Epithelial cell of proximal tubule (primary cell): ENCODE data around the gene WNT10A. TPM values are rescaled to one million over a fixed set of nuclear protein-coding genes. Genes with fewer than 3 reads are reported as not detected.

Source experiments
- DNase-seq: peaks from one replicate; pipeline ENCODE4 v3.0.0-alpha.2; 2011; ENCODE audit warnings: low read depth
- H3K4me3 ChIP-seq: 2 replicates; pipeline ENCODE4 v1.5.1; 2011; ENCODE audit warnings: low read depth, mild to moderate bottlenecking, low read length
- CTCF ChIP-seq: conservative IDR thresholded peaks from 2 replicates; pipeline ENCODE4 v1.5.1; 2012; ENCODE audit warnings: low read depth, mild to moderate bottlenecking, low read length
- total RNA-seq: library from RNA; depleted of rRNA; stranded (reverse); fragments of >200 nt; gene quantifications from 2 replicates; pipeline ENCODE4 v1.2.3, GENCODE V29; 2015

The WNT10A gene
- total RNA-seq, 1 donor from 2014 or later: 1.2 TPM

GRCh38 chr2:218877891-218878290 lies 2.8 kb upstream of the WNT10A start:
- no peak overlapping the region for H3K4me3 ChIP-seq
- no peak for DNase-seq
- TF ChIP-seq CTCF: no peak

- TF ChIP-seq CTCF: no peak
- no peak overlapping the region for H3K4me3 ChIP-seq
- DNase-seq: no peak
Observed at GRCh38 chr2:218878486-218878885, 2.2 kb upstream of the WNT10A start.

- TF ChIP-seq CTCF: no peak
- H3K4me3 ChIP-seq: no peak overlapping the region
- DNase-seq: no peak
Observed at GRCh38 chr2:218878926-218879761, 1.5 kb upstream of the WNT10A start.

GRCh38 chr2:218879776-218880101 lies 913 bp upstream of the WNT10A start:
- H3K4me3 ChIP-seq: peak overlapping the region; percentile 48
- no peak for TF ChIP-seq CTCF
- DNase-seq: no peak

- DNase-seq: no peak
- H3K4me3 ChIP-seq: peak overlapping the region; percentile 48
- TF ChIP-seq CTCF: no peak
Observed at GRCh38 chr2:218880859-218881594, 375 bp downstream of the WNT10A start.

- no peak for DNase-seq
- no peak overlapping the region for H3K4me3 ChIP-seq
- TF ChIP-seq CTCF: no peak
Observed at GRCh38 chr2:218881744-218882460, 1.2 kb downstream of the WNT10A start.
